22Rv1 (cell line): Measurements from ENCODE around the gene RXRG.

Source experiments
- H3K27ac ChIP-seq: fragments of 450-650 bp; 2 replicates; pipeline ENCODE4 v1.5.1; 2017
- CTCF ChIP-seq: fragments of 450-650 bp; IDR thresholded peaks from 2 replicates; pipeline ENCODE4 v1.5.1; 2017; ENCODE audit warnings: mild to moderate bottlenecking
- ZFX ChIP-seq: fragments of 450-650 bp; IDR thresholded peaks from 2 replicates; pipeline ENCODE4 v1.6.1; 2017; ENCODE audit warnings: antibody characterized with exemption, borderline replicate concordance

Gene RXRG

GRCh38 chr1:165411396-165411795, 33.5 kb downstream of the RXRG start:
- H3K27ac ChIP-seq: no peak overlapping the region
- TF ChIP-seq CTCF (no peak), ZFX (no peak)

GRCh38 chr1:165409657-165410358, 35.1 kb downstream of the RXRG start:
- TF ChIP-seq ZFX (no peak), CTCF (no peak)
- H3K27ac ChIP-seq: no peak overlapping the region

- TF ChIP-seq CTCF (peak; percentile 69), ZFX (no peak)
- H3K27ac ChIP-seq: no peak overlapping the region
Observed at GRCh38 chr1:165408518-165408917, 36.4 kb downstream of the RXRG start.

- H3K27ac ChIP-seq: no peak overlapping the region
- TF ChIP-seq ZFX (no peak), CTCF (no peak)
Observed at GRCh38 chr1:165407398-165407797, 37.5 kb downstream of the RXRG start.

GRCh38 chr1:165403835-165404482, 41.0 kb downstream of the RXRG start:
- no peak overlapping the region for H3K27ac ChIP-seq
- TF ChIP-seq CTCF (peak; percentile 85), ZFX (no peak)

GRCh38 chr1:165402517-165403111, 42.3 kb downstream of the RXRG start:
- no peak overlapping the region for H3K27ac ChIP-seq
- TF ChIP-seq CTCF (no peak), ZFX (no peak)

- TF ChIP-seq CTCF (no peak), ZFX (no peak)
- no peak overlapping the region for H3K27ac ChIP-seq
Observed at GRCh38 chr1:165397944-165398343, 47.0 kb downstream of the RXRG start.
